HK-2 (cell line): ENCODE data around the gene TMEM140.

Experiments
- DNase-seq: peaks from one replicate; pipeline ENCODE4 v3.0.0-alpha.2; 2018; ENCODE audit not compliant: unreplicated experiment

Gene TMEM140

GRCh38 chr7:135174941-135175340 lies 27.1 kb downstream of the TMEM140 start:
- no peak for DNase-seq

GRCh38 chr7:135175931-135176330 lies 28.1 kb downstream of the TMEM140 start:
- no peak for DNase-seq

DNA sequence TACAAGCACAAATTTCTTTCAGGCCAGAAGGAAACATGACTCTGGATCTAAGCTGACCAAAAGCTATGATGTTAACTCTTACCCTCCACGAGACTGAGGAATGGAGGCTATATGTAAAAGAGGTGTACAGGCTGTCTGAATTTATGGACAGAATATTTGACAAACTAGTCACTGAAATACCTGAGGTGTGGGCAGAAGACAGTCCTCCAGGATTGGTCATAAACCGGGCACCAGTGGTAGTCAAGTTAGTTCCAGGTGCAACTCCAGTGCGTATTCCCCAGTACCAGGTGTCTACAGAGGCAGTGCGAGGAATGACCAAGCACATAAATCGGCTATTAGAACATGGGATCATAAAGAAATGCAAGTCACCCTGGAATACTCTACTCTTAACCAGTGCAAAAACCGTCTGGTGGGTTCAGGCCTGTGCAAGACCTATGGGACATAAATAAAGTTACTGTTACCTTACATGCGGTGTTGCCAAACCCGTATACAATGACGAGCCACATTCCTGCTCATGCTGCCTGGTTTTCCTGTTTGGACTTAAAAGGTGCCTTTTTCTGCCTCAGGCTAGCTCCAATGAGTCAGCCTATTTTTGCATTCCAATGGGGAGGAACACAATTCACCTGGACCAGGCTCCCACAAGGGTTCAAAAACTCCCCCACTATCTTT lies 29.3 kb downstream of the TMEM140 start:
- no peak for DNase-seq

DNA sequence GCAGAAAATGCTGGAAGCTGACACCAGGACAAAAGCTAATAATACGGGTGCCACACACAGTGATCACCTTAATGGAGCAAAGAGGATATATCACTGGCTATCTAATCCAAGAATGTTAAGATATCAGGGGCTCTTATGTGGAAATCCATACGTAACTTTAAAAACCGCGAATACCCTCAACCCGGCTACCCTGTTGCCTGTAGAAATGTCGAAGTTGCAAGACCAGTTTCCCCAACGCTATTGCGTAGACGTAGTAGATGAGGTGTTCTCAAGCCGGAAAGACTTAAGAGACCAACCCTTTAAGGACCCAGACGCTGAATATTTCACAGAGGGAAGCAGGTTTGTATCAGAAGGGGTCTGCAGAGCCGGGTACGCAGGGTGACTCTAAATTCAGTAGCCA lies 30.5 kb downstream of the TMEM140 start:
- DNase-seq = no peak

GRCh38 chr7:135179321-135179925 lies 31.6 kb downstream of the TMEM140 start:
- DNase-seq = no peak

GRCh38 chr7:135180122-135180521 lies 32.2 kb downstream of the TMEM140 start:
- DNase-seq = no peak

DNA sequence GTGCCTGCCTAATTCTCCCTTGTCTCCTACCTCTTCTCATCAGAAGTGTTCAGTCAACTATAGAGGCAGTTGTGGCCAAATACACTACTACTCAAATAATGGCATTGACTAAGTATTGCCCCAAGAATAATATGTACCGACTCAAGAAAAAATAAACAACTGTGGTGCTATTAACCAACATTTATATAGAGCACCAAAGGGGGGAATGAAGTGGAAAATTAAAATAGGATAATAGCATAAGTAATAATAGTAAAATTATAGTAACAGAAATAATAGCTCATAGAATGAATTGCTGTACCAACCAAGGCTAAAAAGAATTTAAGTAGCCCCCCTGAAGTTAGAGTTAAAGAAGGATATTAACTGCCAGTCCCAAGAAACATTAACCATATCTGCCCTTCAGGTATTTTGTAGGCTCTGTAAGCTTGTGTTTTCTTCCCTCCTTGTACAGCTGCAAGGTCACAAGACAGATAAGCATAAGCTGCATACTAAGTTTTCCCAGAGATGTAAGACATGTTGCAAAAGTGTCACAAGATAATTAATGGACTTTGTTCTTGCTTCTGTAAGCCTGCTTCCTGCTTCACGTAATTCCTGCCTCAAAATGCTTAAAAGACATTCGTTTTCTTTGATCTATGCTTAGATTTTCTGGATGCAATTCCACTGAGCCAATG lies 33.5 kb downstream of the TMEM140 start:
- DNase-seq = no peak

DNA sequence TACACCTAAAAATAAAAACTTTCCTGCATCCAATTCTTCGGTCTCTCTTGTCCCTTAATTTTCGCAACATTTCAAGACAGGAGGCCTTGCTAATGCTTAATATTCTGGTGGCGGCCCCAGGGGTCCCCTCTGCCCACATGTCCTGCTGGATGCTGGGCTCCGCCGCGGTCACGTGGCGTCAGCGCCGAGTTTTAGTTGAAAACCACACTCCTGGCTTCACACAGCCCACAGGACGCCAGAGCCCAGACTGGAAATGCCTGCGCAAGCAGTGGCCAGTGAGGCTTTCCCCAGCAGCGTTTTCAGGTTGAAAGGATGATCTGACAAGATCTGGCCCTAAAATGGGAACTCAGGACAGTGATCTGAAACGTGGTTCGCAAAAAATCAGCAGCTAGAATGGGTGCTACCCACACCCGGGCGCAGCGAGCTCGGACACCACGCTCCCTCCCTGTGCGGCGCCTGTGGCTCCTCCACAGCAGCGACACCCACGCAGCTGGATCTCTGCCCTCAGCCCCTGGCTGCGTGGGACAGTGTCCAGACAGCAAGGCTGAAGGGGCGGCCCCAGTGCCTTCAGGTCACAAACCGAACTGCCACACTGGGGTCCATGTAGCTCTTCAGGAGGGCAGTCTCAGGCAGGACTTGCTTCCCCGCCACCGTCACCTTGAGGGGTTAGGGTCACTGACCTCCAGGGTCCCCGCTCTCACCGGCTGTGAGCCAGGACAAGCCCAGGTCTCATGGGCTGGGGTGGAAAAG lies 34.2 kb downstream of the TMEM140 start:
- DNase-seq = no peak

GRCh38 chr7:135183478-135183877 lies 35.6 kb downstream of the TMEM140 start:
- DNase-seq = no peak

DNA sequence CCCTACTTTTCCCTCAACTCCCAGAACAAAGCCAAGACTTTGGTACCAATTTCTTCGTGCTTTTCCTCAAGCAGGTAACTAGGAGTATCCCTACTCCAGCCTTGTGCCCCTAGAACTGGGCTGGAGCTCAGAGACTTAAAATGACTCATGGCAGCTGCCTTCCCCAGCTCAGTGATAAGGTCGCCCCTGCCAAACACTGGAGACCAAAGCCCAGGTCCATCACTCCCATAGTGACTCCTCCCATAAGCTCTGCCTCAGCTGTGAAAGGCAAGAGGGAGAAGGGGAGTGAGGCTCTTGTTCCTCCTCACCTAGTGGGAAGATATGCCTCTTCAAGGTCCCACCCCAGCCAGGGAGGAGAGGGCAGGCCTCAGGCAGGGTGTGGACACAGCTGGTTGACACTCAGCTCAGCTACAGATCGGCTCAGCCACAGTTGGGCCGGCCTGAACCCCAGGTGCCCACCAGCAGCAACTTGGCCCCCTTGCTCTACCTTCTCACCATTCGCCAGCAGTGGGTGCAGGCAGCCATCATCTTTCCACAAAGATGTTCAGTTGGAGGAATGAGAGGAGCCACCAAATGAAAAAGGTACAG lies 36.5 kb downstream of the TMEM140 start:
- DNase-seq = no peak

- DNase-seq = no peak
Measured at GRCh38 chr7:135185471-135186260, 37.8 kb downstream of the TMEM140 start.

DNA sequence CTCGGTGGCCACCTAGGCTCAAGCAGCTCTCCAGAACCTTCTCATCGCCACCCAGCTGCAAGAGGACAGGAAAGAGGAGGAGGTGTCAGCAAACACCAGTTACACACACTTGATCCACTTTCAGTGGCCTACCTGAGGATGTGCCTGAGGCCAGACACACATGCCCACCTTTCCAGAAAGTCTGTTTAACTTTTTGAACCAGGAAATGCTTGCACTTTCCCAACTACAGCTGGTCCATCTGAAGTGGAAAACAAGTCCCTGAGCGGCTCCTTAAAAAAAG lies 38.3 kb downstream of the TMEM140 start:
- DNase-seq = no peak

DNA sequence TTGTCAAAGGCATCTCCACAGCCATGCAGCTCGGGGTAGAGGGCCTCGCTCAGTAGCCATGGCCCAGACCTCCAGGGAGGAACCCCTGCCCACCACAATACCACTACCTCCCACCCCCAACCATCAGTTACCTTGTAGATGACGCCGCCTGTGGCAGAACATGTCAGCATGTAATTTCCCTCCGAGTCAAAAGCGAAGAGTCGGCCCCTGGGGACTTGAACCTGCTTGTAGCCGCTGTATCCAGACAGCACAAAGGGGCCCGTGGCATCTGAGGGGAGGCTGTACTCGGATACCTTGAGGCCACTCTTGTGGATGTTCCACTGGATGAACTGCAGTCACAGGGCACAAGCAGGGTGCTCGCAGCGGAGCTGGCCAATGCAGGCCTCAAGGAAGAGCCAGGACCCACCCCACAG lies 39.0 kb downstream of the TMEM140 start:
- DNase-seq = no peak

- DNase-seq = no peak
Measured at GRCh38 chr7:135188298-135188984, 40.6 kb downstream of the TMEM140 start.

- DNase-seq = no peak
Measured at GRCh38 chr7:135189221-135189662, 41.4 kb downstream of the TMEM140 start.

GRCh38 chr7:135189961-135190360 lies 42.1 kb downstream of the TMEM140 start:
- no peak for DNase-seq

DNA sequence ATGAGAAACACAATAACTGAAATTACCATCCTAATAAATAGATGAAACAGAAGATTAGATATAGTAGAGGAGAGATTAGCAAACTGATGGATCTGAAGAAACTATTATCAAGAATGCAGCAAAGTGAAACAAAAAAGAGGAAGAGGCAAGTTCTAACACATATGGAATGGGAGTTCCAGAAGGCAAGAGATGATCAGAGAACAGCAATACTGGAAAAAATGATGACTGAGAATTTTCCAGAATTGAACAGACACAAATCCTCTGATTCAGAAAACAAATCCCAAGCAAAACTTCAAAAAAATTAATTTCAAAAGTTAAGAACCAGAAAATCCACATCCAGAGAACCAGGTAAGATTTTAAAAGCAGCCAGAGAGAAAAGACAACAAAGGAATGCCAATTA lies 42.8 kb downstream of the TMEM140 start:
- DNase-seq = no peak

DNA sequence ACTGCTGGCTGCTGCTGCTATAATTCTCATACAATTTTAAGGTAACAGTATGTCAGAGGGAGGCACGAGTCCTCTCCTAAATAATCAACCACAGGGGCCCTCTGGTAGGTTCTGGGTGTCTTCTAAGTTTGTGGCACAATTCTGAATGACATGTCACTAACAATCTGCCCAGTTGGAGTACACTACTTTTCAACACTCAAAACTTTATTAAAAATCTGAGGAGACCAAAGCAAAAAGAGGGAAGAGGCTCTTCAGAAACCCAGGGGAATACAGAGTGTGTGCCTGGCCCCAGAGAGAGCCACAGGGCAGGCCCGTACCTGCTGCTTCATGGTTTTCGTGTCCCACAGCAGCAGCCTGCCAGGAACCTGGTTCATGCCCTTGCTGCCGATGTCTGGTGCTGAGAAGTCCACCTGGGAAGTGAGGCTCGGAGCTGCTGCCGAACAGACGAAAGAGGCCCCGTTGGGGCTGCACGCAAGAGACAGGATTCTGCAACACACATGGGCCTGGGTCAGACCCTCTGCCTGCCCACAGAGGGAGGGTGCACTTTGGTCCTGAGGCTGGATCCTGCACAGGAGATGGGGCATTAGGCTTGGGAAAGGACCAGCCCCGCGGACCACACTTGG lies 45.2 kb downstream of the TMEM140 start:
- no peak for DNase-seq

DNA sequence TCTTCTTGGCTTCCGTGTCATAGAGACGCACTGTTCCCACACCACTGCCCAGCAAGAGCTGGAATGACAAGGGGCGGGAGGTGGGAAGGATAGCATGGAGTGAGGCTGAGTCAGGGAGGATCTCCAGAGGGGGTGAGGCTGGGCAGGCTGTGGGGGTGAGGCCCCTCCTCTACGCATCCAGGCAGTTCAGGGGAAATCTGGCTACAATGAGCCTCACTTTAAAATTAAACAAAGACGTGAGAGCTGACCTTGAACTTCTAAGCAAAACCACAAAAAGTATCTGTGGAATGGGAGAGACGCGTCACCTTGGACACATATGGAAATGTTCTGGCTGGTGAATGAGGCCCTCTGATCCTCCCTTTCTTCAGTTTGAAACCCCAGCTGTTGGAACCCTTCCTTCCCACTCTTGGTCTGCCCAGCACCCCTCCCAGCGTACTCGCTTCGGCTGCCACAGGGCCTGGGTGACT lies 45.8 kb downstream of the TMEM140 start:
- no peak for DNase-seq

GRCh38 chr7:135194494-135195095 lies 46.7 kb downstream of the TMEM140 start:
- no peak for DNase-seq
